SK-N-SH (cell line): ENCODE measurements around the gene HSDL1. TPM values are rescaled to one million over a fixed set of nuclear protein-coding genes. Genes with fewer than 3 reads are reported as not detected.

Experiments used
- CTCF ChIA-PET: fragments of 300-600, 350-600 bp; formaldehyde crosslinking; extraction: SDS; loops from one replicate; lab custom pipeline; 2021; lab: Yijun Ruan, JAX
- POLR2A ChIA-PET: fragments of 350-600 bp; sonication (Branson Sonifier 250); formaldehyde crosslinking; extraction: SDS; loops from one replicate; lab custom pipeline; 2020; ENCODE audit warnings: antibody characterized with exemption, inconsistent platforms; lab: Yijun Ruan, JAX
- DNase-seq: peaks from one replicate; pipeline ENCODE4 v3.0.0; 2012
- H2AFZ ChIP-seq: fragments of 200-600 bp; sonication (generic); 2 replicates; pipeline ENCODE4 v1.8.1; 2016; ENCODE audit warnings: antibody characterized with exemption, mild to moderate bottlenecking, low read depth
- H3F3A ChIP-seq: fragments of 200-600 bp; sonication (generic); replicated peaks from 2 replicates; pipeline ENCODE3; 2016; ENCODE audit warnings: antibody characterized with exemption, mild to moderate bottlenecking; ENCODE audit not compliant: insufficient read depth
- H3K27ac ChIP-seq, 2 experiments: fragments of 200-500 bp in 1 of 2; fragments of 200-600 bp in 1 of 2; sonication (Bioruptor generic) in 1 of 2; sonication (generic), shearing (Covaris generic) in 1 of 2; 2 replicates each; pipeline versions ENCODE4 v1.5.1 to v1.6.1; 2014 to 2016; ENCODE audit warnings: low read depth in 2 of 2, inconsistent platforms in 1 of 2, low read length in 1 of 2, mild to moderate bottlenecking in 1 of 2, mixed read lengths in 1 of 2
- H3K27me3 ChIP-seq: fragments of 200-600 bp; sonication (generic), shearing (Covaris generic); 2 replicates; pipeline ENCODE4 v1.6.1; 2016; ENCODE audit warnings: mixed run types; ENCODE audit not compliant: insufficient read depth
- H3K36me3 ChIP-seq, 2 experiments: fragments of 200-500 bp in 1 of 2; fragments of 200-600 bp in 1 of 2; sonication (Bioruptor generic) in 1 of 2; sonication (generic) in 1 of 2; replicated peaks in 1 of 2; 2 replicates each; pipeline versions ENCODE3 to v1.5.1; 2014 to 2016; ENCODE audit warnings: low read length in 1 of 2, mild to moderate bottlenecking in 1 of 2; ENCODE audit not compliant: insufficient read depth in 2 of 2, control insufficient read depth in 1 of 2
- H3K4me1 ChIP-seq, 2 experiments: fragments of 200-500 bp in 1 of 2; fragments of 200-600 bp in 1 of 2; sonication (Bioruptor generic) in 1 of 2; sonication (generic), shearing (Covaris generic) in 1 of 2; 2 replicates each; pipeline versions ENCODE4 v1.5.1 to v1.6.1; 2014 to 2016; ENCODE audit warnings: low read depth in 1 of 2, low read length in 1 of 2, mixed run types in 1 of 2; ENCODE audit not compliant: insufficient read depth in 2 of 2, control insufficient read depth in 1 of 2
- H3K4me2 ChIP-seq: fragments of 200-600 bp; sonication (generic), shearing (Covaris generic); 2 replicates; pipeline ENCODE4 v1.6.1; 2017; ENCODE audit warnings: mixed run types
- H3K4me3 ChIP-seq, 2 experiments: fragments of 200-500 bp in 1 of 2; fragments of 200-600 bp in 1 of 2; sonication (Bioruptor generic) in 1 of 2; sonication (generic), shearing (Covaris generic) in 1 of 2; 2 replicates each; pipeline versions ENCODE4 v1.5.1 to v1.8.1; 2014 to 2016; ENCODE audit warnings: low read depth in 2 of 2, inconsistent platforms in 1 of 2, low read length in 1 of 2, mild to moderate bottlenecking in 1 of 2, mixed read lengths in 1 of 2, moderate library complexity in 1 of 2
- H3K79me2 ChIP-seq: fragments of 200-600 bp; sonication (generic); 2 replicates; pipeline ENCODE4 v1.8.1; 2017; ENCODE audit warnings: mild to moderate bottlenecking; ENCODE audit not compliant: insufficient read depth
- H3K9ac ChIP-seq: fragments of 200-600 bp; sonication (generic); 2 replicates; pipeline ENCODE4 v1.6.1; 2017; ENCODE audit warnings: mixed run types
- H3K9me2 ChIP-seq: fragments of 200-600 bp; sonication (generic); 2 replicates; pipeline ENCODE4 v1.6.1; 2017; ENCODE audit warnings: mixed run types
- H3K9me3 ChIP-seq: fragments of 200-600 bp; sonication (generic); 2 replicates; pipeline ENCODE4 v1.6.1; 2017; ENCODE audit warnings: mixed run types, mild to moderate bottlenecking, moderate library complexity
- H4K20me1 ChIP-seq: fragments of 200-600 bp; sonication (generic); 2 replicates; pipeline ENCODE4 v1.6.1; 2017; ENCODE audit warnings: mild to moderate bottlenecking, mixed run types; ENCODE audit not compliant: insufficient read depth
- CHD2 ChIP-seq: fragments of 150-350 bp; IDR thresholded peaks from 2 replicates; pipeline ENCODE4 v1.6.1; 2018; ENCODE audit warnings: low read length; ENCODE audit not compliant: partially characterized antibody
- CTCF ChIP-seq: fragments of 200-600 bp; sonication (generic); IDR thresholded peaks from 2 replicates; pipeline ENCODE4 v1.6.1; 2017; ENCODE audit warnings: antibody characterized with exemption, mild to moderate bottlenecking, moderate library complexity
- FOSL2 ChIP-seq: IDR thresholded peaks from 2 replicates; pipeline ENCODE4 v1.4.0; 2012; ENCODE audit warnings: low read depth, mild to moderate bottlenecking, moderate library complexity, borderline replicate concordance
- FOXJ3 ChIP-seq: sonication (generic); formaldehyde crosslinking; IDR thresholded peaks from 2 replicates; pipeline ENCODE4 v1.5.1; 2020; ENCODE audit warnings: mild to moderate bottlenecking, missing genetic modification reagents
- FOXM1 ChIP-seq: IDR thresholded peaks from 2 replicates; pipeline ENCODE4 v1.4.0; 2012; ENCODE audit warnings: low read depth, mild to moderate bottlenecking
- GABPA ChIP-seq: IDR thresholded peaks from 2 replicates; pipeline ENCODE4 v1.4.0; 2012; ENCODE audit warnings: low read depth, mild to moderate bottlenecking
- IRF3 ChIP-seq: fragments of 150-350 bp; IDR thresholded peaks from 2 replicates; pipeline ENCODE4 v1.6.1; 2016; ENCODE audit warnings: mild to moderate bottlenecking, low read depth, low read length
- MEF2A ChIP-seq: IDR thresholded peaks from 2 replicates; pipeline ENCODE4 v1.4.0; 2012; ENCODE audit warnings: low read depth, borderline replicate concordance
- MXI1 ChIP-seq: IDR thresholded peaks from 2 replicates; pipeline ENCODE4 v1.6.1; 2012; ENCODE audit warnings: mild to moderate bottlenecking, low read depth, low read length, improper control_type of control experiment
- NRF1 ChIP-seq: IDR thresholded peaks from 2 replicates; pipeline ENCODE4 v1.6.1; 2012; ENCODE audit warnings: low read depth, mild to moderate bottlenecking, low read length
- POLR2AphosphoS5 ChIP-seq: IDR thresholded peaks from 2 replicates; pipeline ENCODE4 v1.6.1; 2012; ENCODE audit warnings: low read depth, low read length
- REST ChIP-seq: IDR thresholded peaks from 2 replicates; pipeline ENCODE4 v1.6.1; 2012; ENCODE audit warnings: mild to moderate bottlenecking, low read depth, low read length, moderate library complexity
- RXRA ChIP-seq: IDR thresholded peaks from 2 replicates; pipeline ENCODE4 v1.4.0; 2012; ENCODE audit warnings: low read depth, mild to moderate bottlenecking, borderline replicate concordance
- SMC3 ChIP-seq: IDR thresholded peaks from 2 replicates; pipeline ENCODE4 v1.6.1; 2012; ENCODE audit warnings: low read depth, low read length, improper control_type of control experiment
- TEAD4 ChIP-seq: IDR thresholded peaks from 2 replicates; pipeline ENCODE4 v1.4.0; 2012; ENCODE audit warnings: mild to moderate bottlenecking, borderline replicate concordance; ENCODE audit not compliant: insufficient read depth
- YY1 ChIP-seq: IDR thresholded peaks from 2 replicates; pipeline ENCODE4 v1.4.0; 2012; ENCODE audit warnings: low read depth, mild to moderate bottlenecking
- WGBS: methylation state at CpG from one replicate; pipeline ENCODE4 v1.1.6; 2017; ENCODE audit warnings: low lambda C conversion rate; 5-methylcytosine and 5-hydroxymethylcytosine counted together
- polyA plus RNA-seq, 3 experiments: library from polyadenylated mRNA; depleted of rRNA; stranded (reverse); fragments of >200 nt; gene quantifications; 2 replicates each; pipeline ENCODE4 v1.2.3, GENCODE V29; 2012
- TF ChIP-seq, protein P1 (sequence below): IDR thresholded peaks from 2 replicates; pipeline ENCODE4; 2012

The HSDL1 gene
- polyA plus RNA-seq, 1 of the 3 experiments (the other 2 are of a cell fraction), result 14.5 TPM

- TF ChIP-seq REST, result no peak
- no peak for TF ChIP-seq CHD2
- no peak for TF ChIP-seq FOXJ3 (CRISPR knock-in tag)
- TF ChIP-seq NRF1, result no peak
These were observed 20.5 kb downstream of the HSDL1 start (continued) for GRCh38 chr16:84124257-84125073.

GRCh38 chr16:84121007-84121406 is 24.0 kb downstream of the HSDL1 start:
- Histone ChIP-seq H3K36me3 (peaks cover 26 to 29% of the 10 kb centered on the region in 2 experiments), H3F3A (peaks cover 2% of the 10 kb centered on the region), H3K79me2 (peaks cover 16% of the 10 kb centered on the region), H3K4me3 (no peak overlapping the region), H3K9me2 (no peaks in the 10 kb centered on the region), H4K20me1 (no peaks in the 10 kb centered on the region), H3K9ac (no peak overlapping the region), H3K4me1 (peaks cover 0 to 6% of the 10 kb centered on the region in 2 experiments; a peak in 1 of 4 replicates), H3K27me3 (no peaks in the 10 kb centered on the region), H3K4me2 (no peak overlapping the region), H3K9me3 (no peaks in the 10 kb centered on the region), H3K27ac (no peak overlapping the region), H2AFZ (no peak overlapping the region)
- TF ChIP-seq FOXM1 (no peak), MEF2A (no peak), GABPA (no peak), RXRA (no peak), FOXJ3 (CRISPR knock-in tag) (no peak), TEAD4 (no peak)
- DNase-seq, result no peak
- POLR2A ChIA-PET, result no interaction called here
- WGBS, result 96% methylated on average over 7 of the region's 10 CpGs
- CTCF ChIA-PET, result no interaction called here

- TF ChIP-seq IRF3 (no peak), FOSL2 (no peak), YY1 (no peak), MXI1 (no peak), POLR2AphosphoS5 (no peak), FOXJ3 (CRISPR knock-in tag) (no peak), CTCF (no peak), SMC3 (no peak)
- TF ChIP-seq, protein P1, sequence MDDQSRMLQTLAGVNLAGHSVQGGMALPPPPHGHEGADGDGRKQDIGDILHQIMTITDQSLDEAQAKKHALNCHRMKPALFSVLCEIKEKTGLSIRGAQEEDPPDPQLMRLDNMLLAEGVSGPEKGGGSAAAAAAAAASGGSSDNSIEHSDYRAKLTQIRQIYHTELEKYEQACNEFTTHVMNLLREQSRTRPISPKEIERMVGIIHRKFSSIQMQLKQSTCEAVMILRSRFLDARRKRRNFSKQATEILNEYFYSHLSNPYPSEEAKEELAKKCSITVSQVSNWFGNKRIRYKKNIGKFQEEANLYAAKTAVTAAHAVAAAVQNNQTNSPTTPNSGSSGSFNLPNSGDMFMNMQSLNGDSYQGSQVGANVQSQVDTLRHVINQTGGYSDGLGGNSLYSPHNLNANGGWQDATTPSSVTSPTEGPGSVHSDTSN, result no peak
These were observed 25.0 kb downstream of the HSDL1 start for GRCh38 chr16:84120023-84120422.

More at GRCh38 chr16:84120023-84120422, 25.0 kb downstream of the HSDL1 start:
- no peak overlapping the region for H3K9ac ChIP-seq
- peaks cover 5% of the 10 kb centered on the region; the same call in 1 of the 2 replicates for H4K20me1 ChIP-seq
- no peak overlapping the region for H3K27ac ChIP-seq
- no peaks in the 10 kb centered on the region for H3K9me3 ChIP-seq
- no peak overlapping the region for H2AFZ ChIP-seq
- POLR2A ChIA-PET, result no interaction called here
- H3K4me3 ChIP-seq, result no peak overlapping the region
- no peak for DNase-seq
- H3K4me2 ChIP-seq, result no peak overlapping the region
- H3K4me1 ChIP-seq, result peaks cover 6 to 11% of the 10 kb centered on the region in 2 experiments; a peak in 3 of 4 replicates
- CTCF ChIA-PET, result no interaction called here
- H3K27me3 ChIP-seq, result no peaks in the 10 kb centered on the region
- H3F3A ChIP-seq, result peaks cover 2% of the 10 kb centered on the region
- peaks cover 26% of the 10 kb centered on the region for H3K79me2 ChIP-seq
- no peaks in the 10 kb centered on the region for H3K9me2 ChIP-seq
- 92% methylated on average over 5 of the region's 5 CpGs for whole genome bisulfite sequencing
- H3K36me3 ChIP-seq, result peaks cover 28 to 31% of the 10 kb centered on the region in 2 experiments
